Germinal center (tissue), 1 donor: ENCODE measurements around the gene MROH7.
"Not testable (repeated sequence)": the region's sequence is repeated elsewhere in the genome, so short reads cannot be mapped to it uniquely, and the experiment has no call there.

Experiments
- DNase-seq: peaks from one replicate; pipeline ENCODE4 v3.0.0; 2012; ENCODE audit warnings: mixed read lengths, low spot score

Gene MROH7

GRCh38 chr1:54610048-54610447 lies 31.5 kb upstream of the MROH7 start:
- no peak for DNase-seq

- no peak for DNase-seq
These were observed 30.7 kb upstream of the MROH7 start for GRCh38 chr1:54610601-54611580.

GRCh38 chr1:54611621-54612020 lies 30.0 kb upstream of the MROH7 start:
- no peak for DNase-seq

GRCh38 chr1:54614024-54614423 lies 27.6 kb upstream of the MROH7 start:
- no peak for DNase-seq

- no peak for DNase-seq
These were observed 27.0 kb upstream of the MROH7 start for GRCh38 chr1:54614563-54614962.

- no peak for DNase-seq
These were observed 25.9 kb upstream of the MROH7 start for GRCh38 chr1:54615531-54616279.

GRCh38 chr1:54619749-54620148 lies 21.8 kb upstream of the MROH7 start:
- no peak for DNase-seq

- DNase-seq = no peak
These were observed 18.2 kb upstream of the MROH7 start, which contains the start of gene FAM151A for GRCh38 chr1:54623216-54624007. Gene FAM151A (minus strand): TSS chr1:54623525. CDS start chr1:54623395, 130 bp downstream.

- DNase-seq = no peak
These were observed 16.8 kb upstream of the MROH7 start for GRCh38 chr1:54624466-54625464.

GRCh38 chr1:54627196-54627595 lies 14.4 kb upstream of the MROH7 start:
- no peak for DNase-seq

GRCh38 chr1:54635804-54636203 lies 5.8 kb upstream of the MROH7 start:
- DNase-seq = not testable (repeated sequence)

GRCh38 chr1:54636461-54637446 lies 4.8 kb upstream of the MROH7 start:
- DNase-seq = not testable (repeated sequence)

- DNase-seq = no peak
These were observed 1.2 kb upstream of the MROH7 start for GRCh38 chr1:54640361-54640760.

- no peak for DNase-seq
These were observed 2.1 kb downstream of the MROH7 start for GRCh38 chr1:54643736-54644135.

- no peak for DNase-seq
These were observed 4.5 kb downstream of the MROH7 start for GRCh38 chr1:54645806-54646676.

- no peak for DNase-seq
These were observed 7.7 kb downstream of the MROH7 start for GRCh38 chr1:54649130-54649898.

GRCh38 chr1:54649921-54650320 lies 8.3 kb downstream of the MROH7 start:
- DNase-seq = no peak

GRCh38 chr1:54650417-54650816 lies 8.8 kb downstream of the MROH7 start:
- DNase-seq = no peak
